Upper lobe of left lung (tissue), 4 donors: ENCODE data around the gene SLC17A3.

Experiments used
- CTCF ChIP-seq, 6 experiments: fragments of 450-650 bp in 4 of 6; fragments of 200-600 bp in 2 of 6; sonication (generic) in 2 of 6; IDR thresholded peaks; one replicate each; pipeline ENCODE4 v1.5.1; 2016 to 2019; ENCODE audit warnings: antibody characterized with exemption in 6 of 6
- POLR2A ChIP-seq, 4 donors: fragments of 450-650 bp; IDR thresholded peaks; one replicate each; pipeline ENCODE4 v1.5.1; 2016 to 2017; ENCODE audit warnings: antibody characterized with exemption in 4 of 4, mild to moderate bottlenecking in 2 of 4
- POLR2AphosphoS5 ChIP-seq, 2 donors: sonication (generic); formaldehyde crosslinking; IDR thresholded peaks; one replicate each; pipeline ENCODE4 v1.5.1; 2017; ENCODE audit warnings: antibody characterized with exemption in 2 of 2

- TF ChIP-seq CTCF (IDR thresholded peaks at IDR 0.05) (no peak), POLR2AphosphoS5 (IDR thresholded peaks at IDR 0.05) (no peak), POLR2A (IDR thresholded peaks at IDR 0.05) (no peak)
Observed at GRCh38 chr6:25902071-25902470, 28.0 kb upstream of the SLC17A3 start.
